SHP77 treated with DMSO at 0.1 percent for 48 hours (cell line): ENCODE results near the gene PLCG2.

Experiments
- DNase-seq: peaks from one replicate; lab custom pipeline; 2025; lab: John Stamatoyannopoulos, UW

The PLCG2 gene

DNA sequence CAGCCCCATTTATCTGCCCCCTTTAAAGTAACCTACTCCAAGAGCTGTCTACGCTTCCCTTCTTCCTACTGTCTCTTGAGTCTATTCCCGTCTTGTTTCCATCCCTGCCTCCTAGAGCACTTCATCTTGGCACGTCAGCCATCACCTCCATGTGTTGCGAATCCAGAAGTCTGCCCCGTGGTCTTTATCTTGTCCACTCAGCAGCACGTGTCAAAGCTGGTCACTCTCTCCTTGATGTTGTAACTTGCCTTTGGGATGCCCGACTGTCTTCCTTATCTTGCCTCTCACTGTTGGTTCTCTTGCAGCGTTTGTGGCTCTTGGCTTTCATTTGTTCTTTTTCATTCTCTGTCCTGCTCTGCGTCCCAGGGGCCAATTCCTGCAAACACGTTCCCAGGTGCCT is 99.4 kb downstream of the PLCG2 start:
- DNase-seq = no peak

DNA sequence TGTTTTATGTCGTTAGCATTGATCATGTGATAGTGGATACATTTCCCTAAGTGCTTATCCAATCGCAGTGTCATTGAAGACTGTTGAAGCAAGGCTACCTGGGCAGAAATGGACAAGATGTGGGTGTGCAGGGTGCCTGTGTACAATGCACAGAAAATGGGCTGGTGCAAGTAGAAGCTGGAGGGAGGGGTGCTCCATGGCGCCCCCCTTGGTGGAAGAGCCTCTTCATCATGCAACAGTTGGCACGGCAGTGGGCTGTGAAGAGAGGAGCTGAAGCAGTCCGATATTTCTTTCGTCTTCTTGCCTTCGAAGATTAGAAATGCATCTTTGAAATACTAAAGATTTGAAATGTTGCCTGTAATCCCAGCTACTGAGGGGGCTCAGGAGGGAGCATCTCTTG is 100.5 kb downstream of the PLCG2 start:
- no peak for DNase-seq

DNA sequence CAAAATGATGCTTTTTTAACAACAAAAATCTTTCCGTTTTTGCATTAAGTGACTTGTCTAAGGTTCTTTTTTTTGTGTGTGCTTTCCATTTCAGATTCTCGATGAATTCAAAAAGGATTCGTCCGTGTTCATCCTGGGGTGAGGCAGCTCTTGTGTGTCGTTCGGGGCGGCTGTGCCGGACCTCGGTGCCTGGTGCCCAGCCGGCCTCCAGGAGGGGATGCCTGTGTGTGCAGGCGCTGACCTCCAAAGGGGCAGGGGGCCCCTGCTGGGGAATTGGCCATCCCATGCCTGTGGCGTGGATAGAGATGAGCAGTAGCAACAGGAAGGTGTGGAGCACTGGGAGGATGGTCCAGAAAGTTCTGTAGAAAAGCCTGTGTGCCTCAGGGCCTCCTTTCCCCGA is 101.7 kb downstream of the PLCG2 start:
- no peak for DNase-seq

DNA sequence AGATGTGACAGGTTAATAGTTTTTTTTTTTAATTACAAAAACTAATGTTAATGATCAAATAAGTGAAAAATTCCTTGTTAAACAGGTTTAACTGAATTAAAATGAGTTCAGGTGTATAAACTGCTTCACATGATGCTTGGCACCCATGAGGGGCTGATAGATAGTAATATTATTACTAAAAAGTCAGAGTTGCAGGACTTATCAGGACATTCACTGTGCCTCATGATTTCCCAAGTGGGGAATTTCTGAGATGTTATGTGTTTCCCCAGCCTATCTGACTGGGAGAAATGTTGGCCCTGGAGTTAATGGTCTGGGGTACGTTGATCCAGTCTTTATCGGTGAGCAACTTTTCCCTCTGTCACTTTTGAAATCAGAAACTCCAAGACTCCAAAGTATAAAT is 102.1 kb downstream of the PLCG2 start:
- DNase-seq = no peak

DNA sequence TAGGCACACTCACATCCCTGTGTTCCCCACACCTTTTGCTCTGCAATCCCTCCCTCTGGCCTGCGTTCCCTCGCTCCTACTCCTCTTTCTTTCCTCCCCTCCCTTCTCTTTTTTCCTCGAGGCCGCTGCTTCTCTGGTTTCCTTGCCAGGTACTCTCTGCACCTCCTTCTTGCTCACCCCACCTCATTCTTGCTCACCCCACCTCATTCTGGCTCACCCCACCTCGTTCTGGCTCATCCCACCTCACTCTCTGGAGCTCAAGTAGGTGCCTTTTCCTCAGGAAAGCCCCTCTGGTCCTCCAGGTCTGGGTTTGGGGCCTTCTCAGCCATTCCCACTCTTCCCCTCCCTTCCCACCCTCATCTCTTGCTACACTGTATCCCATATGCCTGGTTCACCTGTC is 103.5 kb downstream of the PLCG2 start:
- no peak for DNase-seq

DNA sequence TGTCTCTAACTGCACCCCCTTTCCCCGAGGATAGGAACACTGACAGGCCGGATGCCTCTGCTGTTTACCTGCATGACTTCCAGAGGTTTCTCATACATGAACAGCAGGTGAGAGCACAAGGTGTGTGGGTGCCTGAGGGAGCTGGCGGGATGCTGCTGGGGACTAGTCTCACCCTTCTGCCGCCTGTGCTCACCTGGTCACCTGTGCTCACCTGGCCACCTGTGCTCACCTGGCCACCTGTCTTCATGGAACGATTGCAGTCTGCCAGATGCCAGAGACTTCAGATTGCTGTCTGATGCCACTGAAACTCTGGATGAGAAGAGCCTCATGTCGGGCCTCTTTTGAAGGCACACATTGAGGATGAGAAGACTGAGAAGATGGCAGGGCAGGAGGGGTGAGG is 104.1 kb downstream of the PLCG2 start:
- no peak for DNase-seq

DNA sequence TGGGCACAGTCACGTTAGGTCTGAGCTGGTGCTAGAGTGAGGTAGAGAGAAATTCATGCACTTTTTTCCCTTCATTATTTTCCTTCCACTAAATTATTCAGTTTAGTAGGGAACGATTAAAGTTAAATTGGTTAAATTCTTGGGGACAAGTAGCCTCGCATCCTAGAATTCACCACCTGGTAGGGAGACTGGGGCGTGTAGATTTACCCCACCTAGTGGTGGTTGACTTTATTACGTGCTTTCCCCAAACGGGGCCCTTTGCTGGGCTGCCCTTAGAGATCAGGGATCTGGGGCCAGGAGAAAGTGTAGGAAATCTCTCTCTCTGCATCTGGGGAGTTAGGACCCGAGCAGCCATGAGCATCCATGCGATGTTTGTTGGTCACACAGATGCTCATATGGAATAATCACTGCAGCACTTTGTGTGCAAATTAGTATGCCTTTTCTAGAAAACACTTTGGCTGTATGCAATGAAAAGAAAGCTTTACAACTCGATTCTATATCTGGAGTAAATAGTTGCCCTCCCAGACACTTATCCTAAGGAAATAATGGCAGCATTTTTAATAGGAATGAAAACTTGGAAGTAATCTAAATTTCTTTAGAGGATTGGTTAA is 107.0 kb downstream of the PLCG2 start:
- peak; percentile 19 for DNase-seq

DNA sequence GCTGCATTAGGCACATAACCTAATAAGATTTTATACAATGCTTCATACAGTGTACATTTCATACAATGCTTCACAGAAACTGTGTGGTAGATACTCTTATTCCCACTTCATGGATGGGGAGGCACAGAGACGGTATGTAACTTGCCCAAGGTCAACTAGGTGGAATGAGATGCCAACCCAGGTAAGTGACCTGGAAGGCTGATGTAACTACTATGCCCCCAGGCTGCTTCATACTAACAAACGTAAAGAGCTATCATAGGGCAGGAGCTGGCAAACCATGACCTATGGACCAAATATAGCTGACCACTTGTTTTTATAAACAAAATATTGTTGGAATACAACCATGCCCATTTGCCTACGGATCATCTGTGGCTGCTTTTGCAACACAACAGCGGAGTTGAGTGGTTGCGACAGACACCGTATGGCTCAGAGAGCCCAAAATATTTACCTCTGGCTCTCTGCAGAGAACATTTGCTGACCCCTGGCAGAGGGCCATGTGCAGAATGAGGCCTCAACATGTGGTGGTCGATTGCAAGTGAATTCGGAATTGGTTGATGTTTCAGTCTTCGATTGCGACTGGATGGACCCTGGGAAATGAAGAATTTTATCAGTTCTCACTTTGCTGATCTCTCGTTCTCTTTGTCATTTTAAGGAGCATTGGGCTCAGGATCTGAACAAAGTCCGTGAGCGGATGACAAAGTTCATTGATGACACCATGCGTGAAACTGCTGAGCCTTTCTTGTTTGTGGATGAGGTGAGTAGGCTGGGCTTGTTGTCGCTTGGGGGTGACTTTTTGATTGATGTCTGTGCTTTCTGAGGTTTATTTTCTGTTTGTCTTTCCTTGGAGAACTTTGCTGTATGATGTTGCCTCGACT is 109.7 kb downstream of the PLCG2 start:
- no peak for DNase-seq

DNA sequence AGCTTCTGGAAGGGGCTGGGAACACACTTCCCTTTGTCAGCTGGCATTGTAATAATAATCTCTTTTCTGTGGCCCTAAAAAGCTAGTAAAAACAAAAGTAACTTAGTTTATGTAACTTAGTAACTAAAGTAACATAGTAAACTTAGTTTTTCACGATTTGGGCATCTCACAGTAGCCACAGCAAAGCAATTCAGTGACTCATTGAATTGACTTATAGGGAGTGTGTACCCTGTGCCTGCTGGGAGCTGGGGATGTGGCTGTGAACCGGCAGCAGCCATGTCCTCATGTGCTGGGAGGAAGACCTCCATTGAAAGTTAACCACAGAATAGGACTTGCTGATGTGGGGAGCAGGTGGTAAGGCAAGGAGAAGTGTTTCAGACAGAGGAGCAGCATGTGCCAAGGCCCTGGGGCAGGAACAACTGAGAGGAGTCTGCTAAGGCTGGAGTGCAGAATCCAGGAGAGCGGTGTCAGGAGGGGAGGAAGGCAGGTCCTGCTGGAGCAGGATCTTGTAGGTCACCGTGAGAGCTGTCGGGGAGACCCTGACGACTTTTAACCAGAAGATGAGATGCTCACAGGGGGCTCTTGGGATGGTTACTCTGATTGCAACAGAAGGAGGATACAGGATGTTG is 112.8 kb downstream of the PLCG2 start:
- no peak for DNase-seq

DNA sequence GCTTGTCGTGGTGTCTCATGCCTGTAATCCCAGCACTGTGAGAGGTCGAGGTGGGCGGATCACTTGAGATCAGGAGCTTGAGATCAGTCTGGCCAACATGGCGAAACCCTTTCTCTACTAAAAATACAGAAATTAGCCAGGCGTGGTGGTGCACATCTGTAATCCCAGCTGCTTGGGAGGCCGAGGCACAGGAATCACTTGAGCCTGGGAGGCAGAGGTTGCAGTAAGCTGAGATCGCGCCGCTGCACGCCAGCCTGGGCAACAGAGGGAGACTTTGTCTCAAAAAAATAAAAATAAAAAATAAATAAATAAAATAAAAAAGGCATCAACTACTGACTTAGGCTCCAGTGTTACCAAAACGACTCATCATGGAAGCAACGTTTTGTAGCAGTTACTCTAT is 115.5 kb downstream of the PLCG2 start:
- no peak for DNase-seq

DNA sequence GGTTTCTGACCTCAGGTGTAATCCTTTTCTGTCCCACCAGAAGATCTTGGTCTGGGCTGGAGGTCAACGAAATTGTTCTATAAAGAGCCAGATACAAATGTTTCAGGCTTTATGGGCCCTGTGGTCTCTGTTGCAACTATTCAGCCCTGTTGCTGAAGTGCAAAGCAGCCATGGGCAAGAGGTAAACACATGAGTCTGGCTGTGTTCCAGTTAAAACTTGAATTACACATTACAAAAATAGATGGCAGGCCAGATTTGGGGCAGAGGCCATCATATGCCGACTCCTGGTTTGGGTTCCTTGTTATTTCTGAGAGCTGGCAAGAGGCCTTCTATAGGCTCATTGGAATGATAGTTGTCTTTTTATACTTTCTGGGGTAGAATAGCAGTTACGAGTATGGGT is 117.8 kb downstream of the PLCG2 start:
- DNase-seq = no peak

DNA sequence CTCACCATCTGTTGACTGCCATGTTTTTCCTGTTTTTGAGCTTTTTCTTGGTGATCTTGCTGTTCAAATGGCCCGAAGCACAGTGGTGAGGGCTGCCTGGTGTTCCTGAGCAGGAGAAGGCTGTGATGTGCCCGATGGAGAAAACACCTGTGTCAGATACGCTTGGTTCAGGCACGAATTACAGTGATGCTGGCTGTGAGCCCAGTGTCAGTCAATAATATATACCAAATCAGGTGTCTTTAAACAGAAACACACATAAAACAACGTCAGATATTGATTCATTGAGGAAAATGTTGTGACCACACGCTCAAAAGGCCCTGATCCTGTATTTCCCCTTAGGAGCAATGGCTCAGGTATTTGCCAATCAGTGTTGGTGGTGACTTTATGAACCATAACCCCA is 120.5 kb downstream of the PLCG2 start:
- DNase-seq = no peak

DNA sequence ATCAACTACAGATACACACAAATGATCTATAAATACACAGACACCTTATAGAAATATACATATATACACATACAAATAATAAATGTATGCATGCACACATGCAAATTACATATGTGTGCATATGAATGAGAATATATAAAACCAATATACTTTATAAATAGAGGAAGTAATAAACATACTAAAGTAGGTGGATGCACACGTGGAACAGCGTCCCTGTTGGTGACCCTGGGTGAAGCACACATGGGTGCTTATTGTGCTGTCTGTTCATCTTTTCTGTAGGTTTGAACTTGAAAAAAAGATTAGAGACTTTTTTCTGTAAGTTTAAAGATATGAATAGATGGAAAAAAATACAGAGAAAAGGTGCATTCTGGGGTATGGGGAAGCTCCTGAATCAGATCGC is 120.9 kb downstream of the PLCG2 start:
- DNase-seq = no peak

DNA sequence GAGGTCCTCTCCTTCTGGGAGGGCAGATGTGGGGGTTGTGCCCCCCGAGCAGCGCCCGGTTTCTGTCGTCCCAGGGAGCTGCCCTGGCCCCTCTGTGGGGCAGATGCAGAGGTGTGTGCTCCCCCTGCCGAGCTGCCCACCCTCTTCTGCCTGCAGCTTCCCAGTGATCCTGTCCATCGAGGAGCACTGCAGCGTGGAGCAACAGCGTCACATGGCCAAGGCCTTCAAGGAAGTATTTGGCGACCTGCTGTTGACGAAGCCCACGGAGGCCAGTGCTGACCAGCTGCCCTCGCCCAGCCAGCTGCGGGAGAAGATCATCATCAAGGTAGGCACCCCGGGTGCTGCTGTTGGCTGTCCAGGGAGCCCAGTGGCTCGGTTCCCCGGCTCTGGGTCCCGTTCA is 121.4 kb downstream of the PLCG2 start:
- DNase-seq = no peak

DNA sequence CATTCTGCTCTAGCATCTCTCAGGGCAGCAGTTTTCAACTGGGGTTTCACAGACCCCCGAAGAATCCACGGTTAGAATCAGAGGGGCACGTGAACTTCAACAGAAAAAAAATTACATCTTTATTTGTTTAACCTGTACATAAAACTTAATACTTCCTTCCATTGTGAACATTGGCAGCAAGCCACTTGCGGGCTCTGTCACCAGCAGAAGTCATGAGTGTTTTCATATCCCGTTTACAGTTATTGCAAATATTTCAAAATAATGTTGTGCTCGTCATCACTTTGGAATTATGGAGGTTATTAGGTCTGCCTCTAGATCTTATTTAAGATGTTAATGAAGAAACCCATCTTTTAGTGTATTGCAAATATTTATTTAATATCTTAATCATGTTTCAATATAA is 122.4 kb downstream of the PLCG2 start:
- DNase-seq = no peak

DNA sequence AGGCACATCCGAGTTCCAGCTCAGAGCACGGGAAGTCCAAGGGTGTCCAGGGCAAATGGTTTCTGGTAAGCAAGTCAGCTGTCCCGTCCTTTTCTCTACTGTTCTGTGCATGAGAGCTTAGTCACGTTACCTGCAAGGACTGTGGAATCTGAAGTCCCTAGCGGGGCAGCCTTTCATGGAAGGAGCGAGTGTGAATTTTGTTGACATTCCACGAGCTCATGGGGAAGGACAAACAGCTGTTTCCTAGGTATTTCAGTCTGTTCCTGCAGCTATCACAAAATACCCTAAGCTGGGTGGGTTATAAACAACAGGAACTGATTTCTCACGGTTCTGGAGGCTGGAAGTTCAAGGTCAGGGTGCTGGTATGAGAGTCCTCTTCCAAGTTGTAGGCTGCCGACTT is 122.9 kb downstream of the PLCG2 start:
- DNase-seq = no peak

DNA sequence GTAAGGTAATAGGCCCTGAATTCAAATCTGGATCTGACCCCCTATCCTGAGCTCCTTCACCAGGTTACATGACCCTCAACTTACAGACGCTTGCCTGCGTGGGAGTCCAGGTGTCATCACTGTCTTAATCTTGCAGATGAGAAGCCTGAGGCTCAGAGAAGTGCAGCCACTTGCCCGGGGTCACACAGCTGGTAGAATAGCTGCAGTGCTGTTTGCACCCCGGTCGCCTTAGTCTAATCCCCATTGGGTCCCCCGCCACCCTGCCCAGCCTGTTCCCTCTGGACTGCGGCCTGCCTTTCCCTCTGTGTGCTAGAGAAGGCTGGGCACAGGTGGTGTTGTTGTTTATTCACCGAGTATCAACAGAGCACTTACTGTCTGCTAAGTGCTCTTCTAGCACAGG is 125.2 kb downstream of the PLCG2 start:
- DNase-seq = no peak

DNA sequence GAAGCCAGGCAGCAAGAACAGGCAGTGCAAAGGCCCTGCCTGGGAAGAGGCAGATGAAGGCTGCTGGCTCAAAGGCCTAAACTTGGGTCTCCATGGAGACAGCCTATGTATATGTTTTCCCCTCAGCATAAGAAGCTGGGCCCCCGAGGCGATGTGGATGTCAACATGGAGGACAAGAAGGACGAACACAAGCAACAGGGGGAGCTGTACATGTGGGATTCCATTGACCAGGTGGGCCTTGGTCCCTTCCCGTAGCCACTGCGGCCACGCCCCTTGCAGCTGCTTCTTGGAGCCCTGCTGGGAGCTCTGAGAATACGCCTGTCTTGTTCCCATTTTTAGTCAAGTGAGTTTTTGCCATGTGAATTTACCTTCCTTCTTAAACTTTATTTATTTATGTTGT is 126.2 kb downstream of the PLCG2 start:
- DNase-seq = no peak

DNA sequence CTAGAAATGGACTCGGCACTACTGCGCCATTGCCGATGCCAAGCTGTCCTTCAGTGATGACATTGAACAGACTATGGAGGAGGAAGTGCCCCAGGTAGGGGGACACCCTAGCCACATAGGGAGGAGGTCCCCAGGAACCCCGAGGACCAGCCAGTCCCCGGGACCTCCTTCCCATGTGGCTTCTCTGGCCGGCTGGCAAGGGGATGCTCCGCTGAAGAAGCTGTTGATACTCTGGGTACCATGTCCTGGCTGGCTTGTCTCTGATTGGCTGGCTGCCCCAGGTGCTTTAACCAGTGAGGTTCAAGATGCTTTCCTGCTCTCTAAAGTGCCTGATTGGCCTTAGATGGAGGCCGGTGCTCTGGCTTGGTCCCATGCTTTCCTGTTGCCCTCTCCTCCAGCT is 128.6 kb downstream of the PLCG2 start:
- DNase-seq = no peak

DNA sequence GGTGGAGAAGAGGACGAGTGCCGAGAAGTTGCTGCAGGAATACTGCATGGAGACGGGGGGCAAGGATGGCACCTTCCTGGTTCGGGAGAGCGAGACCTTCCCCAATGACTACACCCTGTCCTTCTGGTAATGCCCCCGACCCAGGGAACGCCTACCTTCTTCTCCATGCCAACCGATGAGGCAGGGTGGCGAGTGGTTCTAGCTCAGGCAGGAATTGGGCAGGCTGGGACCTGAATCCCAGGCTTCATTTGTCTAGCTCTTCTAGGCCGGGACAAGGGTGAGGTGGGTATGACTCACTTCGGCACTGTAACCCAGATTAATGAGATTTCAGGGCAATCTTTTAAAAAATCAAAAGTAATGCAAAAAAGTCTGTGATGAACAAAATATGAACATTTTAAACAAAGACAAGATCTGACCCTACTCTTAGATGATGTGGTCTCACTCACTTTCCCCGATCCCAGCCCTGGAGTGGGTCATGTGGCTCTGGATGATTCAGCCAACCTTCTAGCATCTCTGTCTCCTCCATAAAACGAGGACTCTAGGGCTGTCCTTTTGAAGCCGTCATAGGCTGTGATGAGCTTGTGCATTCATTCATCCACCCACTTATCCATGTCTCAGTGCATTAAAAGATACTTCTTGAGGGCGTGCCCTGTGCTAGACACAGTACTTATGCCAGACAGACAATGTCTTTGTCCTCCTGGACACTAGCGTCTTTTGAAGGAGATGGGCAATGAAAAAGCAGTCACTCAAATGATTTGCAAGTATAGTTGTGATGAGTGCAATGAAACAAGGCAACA is 129.6 kb downstream of the PLCG2 start:
- no peak for DNase-seq

DNA sequence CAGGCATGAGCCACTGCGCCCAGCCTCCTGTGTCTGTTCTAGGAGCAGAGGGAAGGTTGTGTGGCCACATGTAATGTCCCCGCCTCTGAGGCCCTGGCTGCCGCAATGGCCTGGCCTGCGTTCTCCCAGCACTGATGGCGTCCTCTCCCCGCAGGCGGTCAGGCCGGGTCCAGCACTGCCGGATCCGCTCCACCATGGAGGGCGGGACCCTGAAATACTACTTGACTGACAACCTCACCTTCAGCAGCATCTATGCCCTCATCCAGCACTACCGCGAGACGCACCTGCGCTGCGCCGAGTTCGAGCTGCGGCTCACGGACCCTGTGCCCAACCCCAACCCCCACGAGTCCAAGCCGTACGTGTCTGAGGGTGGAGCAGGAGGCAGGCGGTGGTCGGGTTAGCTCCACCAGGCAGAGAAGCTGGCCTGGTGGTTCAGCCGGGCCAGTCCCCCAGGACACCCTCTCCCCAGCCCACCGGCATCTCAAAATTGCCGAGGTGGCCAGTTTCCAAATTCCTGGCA is 131.3 kb downstream of the PLCG2 start:
- DNase-seq = no peak

DNA sequence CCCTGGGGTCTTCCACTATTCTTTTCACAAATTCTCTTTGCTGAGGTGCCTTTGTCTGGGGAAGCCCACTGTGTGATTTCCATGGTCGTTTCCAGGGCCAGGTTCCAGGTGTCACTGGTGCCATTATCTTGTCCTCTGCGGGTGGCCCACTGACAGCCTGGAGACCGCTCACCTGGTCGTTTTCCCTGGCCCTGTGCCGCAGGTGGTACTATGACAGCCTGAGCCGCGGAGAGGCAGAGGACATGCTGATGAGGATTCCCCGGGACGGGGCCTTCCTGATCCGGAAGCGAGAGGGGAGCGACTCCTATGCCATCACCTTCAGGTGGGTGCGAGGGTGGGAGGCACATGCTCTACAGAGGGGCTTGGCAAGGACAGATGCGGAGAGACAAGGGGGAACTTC is 133.3 kb downstream of the PLCG2 start:
- DNase-seq = no peak
